GM23248 (cell line): ENCODE data around the gene SYCE3. TPM values are rescaled to one million over a fixed set of nuclear protein-coding genes. Genes with fewer than 3 reads are reported as not detected.

Source experiments
- DNase-seq: peaks from one replicate; pipeline ENCODE4 v3.0.0-alpha.2; 2015
- H2AFZ ChIP-seq: fragments of 200-600 bp; sonication (generic); 2 replicates; pipeline ENCODE4 v1.6.1; 2016; ENCODE audit warnings: antibody characterized with exemption
- H3F3A ChIP-seq: fragments of 200-600 bp; sonication (generic); 2 replicates; pipeline ENCODE4 v1.6.1; 2016; ENCODE audit warnings: mild to moderate bottlenecking, antibody characterized with exemption, mixed run types; ENCODE audit not compliant: insufficient read depth
- H3K27ac ChIP-seq: fragments of 200-600 bp; sonication (generic); 2 replicates; pipeline ENCODE4 v1.5.1; 2016; ENCODE audit warnings: mild to moderate bottlenecking
- H3K27me3 ChIP-seq: fragments of 200-600 bp; sonication (generic); replicated peaks from 2 replicates; pipeline ENCODE4 v1.6.1; 2016; ENCODE audit warnings: mild to moderate bottlenecking; ENCODE audit not compliant: insufficient read depth
- H3K36me3 ChIP-seq: fragments of 200-600 bp; sonication (generic); 2 replicates; pipeline ENCODE4 v1.6.1; 2016; ENCODE audit warnings: low read depth, mild to moderate bottlenecking
- H3K4me1 ChIP-seq: fragments of 200-600 bp; sonication (generic); 2 replicates; pipeline ENCODE4 v1.6.1; 2016; ENCODE audit warnings: mild to moderate bottlenecking; ENCODE audit not compliant: insufficient read depth
- H3K4me2 ChIP-seq: fragments of 200-600 bp; sonication (generic); one replicate; pipeline ENCODE4 v1.6.1; 2016; ENCODE audit warnings: mild to moderate bottlenecking; ENCODE audit not compliant: unreplicated experiment
- H3K4me3 ChIP-seq: fragments of 200-600 bp; sonication (generic); 2 replicates; pipeline ENCODE4 v1.5.1; 2016; ENCODE audit warnings: mild to moderate bottlenecking
- H3K79me2 ChIP-seq: fragments of 200-600 bp; sonication (generic); 2 replicates; pipeline ENCODE4 v1.6.1; 2016; ENCODE audit warnings: mild to moderate bottlenecking; ENCODE audit not compliant: insufficient read depth
- H3K9ac ChIP-seq: fragments of 200-600 bp; sonication (generic); 2 replicates; pipeline ENCODE4 v1.6.1; 2016; ENCODE audit warnings: mild to moderate bottlenecking
- H3K9me2 ChIP-seq: fragments of 200-600 bp; sonication (generic); 2 replicates; pipeline ENCODE4 v1.6.1; 2016; ENCODE audit warnings: mixed run types, mild to moderate bottlenecking, moderate library complexity; ENCODE audit not compliant: insufficient read depth
- H3K9me3 ChIP-seq: fragments of 200-600 bp; sonication (generic); one replicate; pipeline ENCODE4 v1.6.1; 2017; ENCODE audit warnings: low read depth
- H4K20me1 ChIP-seq: fragments of 200-600 bp; sonication (generic); 2 replicates; pipeline ENCODE4 v1.6.0; 2016; ENCODE audit not compliant: insufficient read depth
- EZH2 ChIP-seq: fragments of 200-600 bp; sonication (generic); IDR thresholded peaks from 2 replicates; pipeline ENCODE4 v1.6.1; 2018; ENCODE audit warnings: antibody characterized with exemption, mild to moderate bottlenecking; ENCODE audit not compliant: insufficient read depth, poor library complexity, severe bottlenecking
- EZH2phosphoT487 ChIP-seq: fragments of 200-600 bp; sonication (generic); IDR thresholded peaks from 2 replicates; pipeline ENCODE4 v1.6.1; 2018; ENCODE audit warnings: antibody characterized with exemption, moderate library complexity, mild to moderate bottlenecking, low read depth; ENCODE audit not compliant: insufficient read depth
- WGBS, 2 experiments: methylation state at CpG; one replicate each; pipeline ENCODE4 v1.1.6; 2015 to 2017; ENCODE audit warnings: low lambda C conversion rate in 2 of 2, low coverage in 1 of 2; ENCODE audit errors: missing lambda C conversion rate in 2 of 2; 5-methylcytosine and 5-hydroxymethylcytosine counted together
- in situ Hi-C: fragments of 300-500 bp; cut with MboI; formaldehyde crosslinking; loops from 2 replicates; pipeline ENCODE4 v1.15.0; 2020
- polyA plus RNA-seq: library from polyadenylated mRNA; unstranded; fragments of >200 nt; fragmentation: Nextera tagmentation; extraction: Ambion mirVana; gene quantifications from 2 replicates; pipeline ENCODE4 v1.2.1, GENCODE V29; 2016
- total RNA-seq: library from RNA; depleted of rRNA; stranded (reverse); fragments of >200 nt; shearing (Covaris generic); gene quantifications from 2 replicates; pipeline ENCODE4 v1.2.3, GENCODE V29; 2014

SYCE3 gene
- total and polyA plus RNA-seq, 2 experiments from 2014 or later: 0.80 TPM; not detected in 1

GRCh38 chr22:50529416-50529896, 33.3 kb downstream of the SYCE3 start:
- Histone ChIP-seq H3K9me3 (no peaks in the 10 kb centered on the region), H3K4me2 (peak overlapping the region; percentile 45), H3K27ac (peak overlapping the region; percentile 15; the same call in 1 of the 2 replicates), H3K9ac (peak overlapping the region; percentile 95), H2AFZ (peak overlapping the region; percentile 47), H3K4me3 (peak overlapping the region; percentile 81), H3K36me3 (no peaks in the 10 kb centered on the region), H3K9me2 (no peaks in the 10 kb centered on the region), H3K27me3 (no peaks in the 10 kb centered on the region), H3F3A (peaks cover 21% of the 10 kb centered on the region), H4K20me1 (no peaks in the 10 kb centered on the region), H3K79me2 (peaks cover 2% of the 10 kb centered on the region), H3K4me1 (no peaks in the 10 kb centered on the region)
- in situ Hi-C loops: no loop called here
- 8 to 11% methylated on average over 38 to 47 of the region's 50 CpGs for WGBS, 2 experiments
- peak; percentile 49 for DNase-seq
- TF ChIP-seq EZH2 (no peak), EZH2phosphoT487 (no peak)

GRCh38 chr22:50528682-50529415, 33.9 kb downstream of the SYCE3 start:
- peaks cover 21% of the 10 kb centered on the region for H3F3A ChIP-seq
- H3K79me2 ChIP-seq: peaks cover 8% of the 10 kb centered on the region
- in situ Hi-C loops: no loop called here
- peak overlapping the region; percentile 81 for H3K4me3 ChIP-seq
- no peaks in the 10 kb centered on the region for H4K20me1 ChIP-seq
- TF ChIP-seq EZH2phosphoT487: no peak
- no peaks in the 10 kb centered on the region for H3K9me3 ChIP-seq
- H3K9me2 ChIP-seq: no peaks in the 10 kb centered on the region
- H3K27ac ChIP-seq: 0 out of 2 replicates have a peak overlapping the region, but pooled peaks have one; percentile 15
- H3K36me3 ChIP-seq: no peaks in the 10 kb centered on the region
- H2AFZ ChIP-seq: no peak overlapping the region
- no peak for DNase-seq
- no peaks in the 10 kb centered on the region for H3K4me1 ChIP-seq
- no peaks in the 10 kb centered on the region for H3K27me3 ChIP-seq
- H3K4me2 ChIP-seq: peak overlapping the region; percentile 45
- WGBS, 2 experiments: 57 to 67% methylated on average over 9 to 14 of the region's 15 CpGs
- peak overlapping the region; percentile 95; the same call in 1 of the 2 replicates for H3K9ac ChIP-seq

- TF ChIP-seq EZH2phosphoT487 (no peak), EZH2 (no peak)
- Histone ChIP-seq H3F3A (peaks cover 21% of the 10 kb centered on the region), H3K9ac (no peak overlapping the region), H3K4me3 (no peak overlapping the region), H4K20me1 (no peaks in the 10 kb centered on the region), H3K27me3 (no peaks in the 10 kb centered on the region), H3K27ac (no peak overlapping the region), H3K9me2 (no peaks in the 10 kb centered on the region), H3K79me2 (peaks cover 16% of the 10 kb centered on the region), H3K36me3 (0 out of 2 replicates have a peak, but pooled peaks cover 6% of the 10 kb centered on the region), H2AFZ (no peak overlapping the region), H3K4me1 (no peaks in the 10 kb centered on the region), H3K4me2 (no peak overlapping the region), H3K9me3 (no peaks in the 10 kb centered on the region)
- 91 to 95% methylated on average over 18 of the region's 18 CpGs for WGBS, 2 experiments
- in situ Hi-C loops: no loop called here
- DNase-seq: no peak
Observed at GRCh38 chr22:50527921-50528681, 34.6 kb downstream of the SYCE3 start.
